Uterus (tissue), 2 donors: Measurements from ENCODE around the gene NATD1.

Experiments used
- CTCF ChIP-seq, 4 experiments: fragments of 200-600 bp in 2 of 4; fragments of 450-650 bp in 2 of 4; sonication (generic) in 2 of 4; IDR thresholded peaks; one replicate each; pipeline ENCODE4 v1.5.1; 2016 to 2019; ENCODE audit warnings: antibody characterized with exemption in 4 of 4, mild to moderate bottlenecking in 2 of 4, moderate library complexity in 1 of 4
- POLR2A ChIP-seq, 2 donors: fragments of 450-650 bp; IDR thresholded peaks; one replicate each; pipeline ENCODE4 v1.6.1; 2016; ENCODE audit warnings: antibody characterized with exemption in 2 of 2, mild to moderate bottlenecking in 1 of 2, moderate library complexity in 1 of 2

- TF ChIP-seq POLR2A (IDR thresholded peaks at IDR 0.05) (no peak), CTCF (IDR thresholded peaks at IDR 0.05) (no peak)
Observed at GRCh38 chr17:21223086-21223485, 30.1 kb downstream of the NATD1 start.
